Hepatocyte (in vitro differentiated cells): ENCODE results near the gene POGLUT3. TPM values are rescaled to one million over a fixed set of nuclear protein-coding genes. Genes with fewer than 3 reads are reported as not detected.

Source experiments
- DNase-seq: peaks from one replicate; pipeline ENCODE4 v3.0.0-alpha.2; 2016; ENCODE audit warnings: low spot score
- H2AFZ ChIP-seq: fragments of 200-600 bp; sonication (generic); 2 replicates; pipeline ENCODE4 v1.6.0; 2016; ENCODE audit warnings: antibody characterized with exemption, mild to moderate bottlenecking
- H3K27ac ChIP-seq: fragments of 200-600 bp; sonication (generic); 2 replicates; pipeline ENCODE4 v1.5.1; 2016; ENCODE audit warnings: mild to moderate bottlenecking
- H3K27me3 ChIP-seq: fragments of 200-600 bp; sonication (generic); 2 replicates; pipeline ENCODE4 v1.6.1; 2016
- H3K36me3 ChIP-seq: fragments of 200-600 bp; sonication (generic); replicated peaks from 2 replicates; pipeline ENCODE4 v1.5.1; 2016; ENCODE audit warnings: low read depth; ENCODE audit not compliant: insufficient read depth
- H3K4me1 ChIP-seq: fragments of 200-600 bp; sonication (generic); 2 replicates; pipeline ENCODE4 v1.5.1; 2016; ENCODE audit warnings: mild to moderate bottlenecking, moderate library complexity; ENCODE audit not compliant: insufficient read depth
- H3K4me2 ChIP-seq: fragments of 200-600 bp; sonication (generic); 2 replicates; pipeline ENCODE4 v1.6.0; 2016
- H3K4me3 ChIP-seq: fragments of 200-600 bp; sonication (generic); 2 replicates; pipeline ENCODE4 v1.5.1; 2016; ENCODE audit warnings: mild to moderate bottlenecking
- H3K79me2 ChIP-seq: fragments of 200-600 bp; sonication (generic); 2 replicates; pipeline ENCODE4 v1.6.0; 2017; ENCODE audit warnings: mild to moderate bottlenecking
- H3K9me2 ChIP-seq: fragments of 200-600 bp; sonication (generic); replicated peaks from 2 replicates; pipeline ENCODE4 v1.6.0; 2017; ENCODE audit warnings: mild to moderate bottlenecking; ENCODE audit not compliant: insufficient read depth
- H3K9me3 ChIP-seq: fragments of 200-600 bp; sonication (generic); 2 replicates; pipeline ENCODE4 v1.5.1; 2016; ENCODE audit warnings: low read depth, mild to moderate bottlenecking
- H4K20me1 ChIP-seq: fragments of 200-600 bp; sonication (generic); 2 replicates; pipeline ENCODE4 v1.6.0; 2016; ENCODE audit warnings: mild to moderate bottlenecking; ENCODE audit not compliant: insufficient read depth, poor library complexity, severe bottlenecking
- EZH2 ChIP-seq: fragments of 200-600 bp; sonication (generic); IDR thresholded peaks from 2 replicates; pipeline ENCODE4 v1.6.1; 2016; ENCODE audit warnings: antibody characterized with exemption, mild to moderate bottlenecking, borderline replicate concordance
- EZH2phosphoT487 ChIP-seq: fragments of 200-600 bp; sonication (generic); IDR thresholded peaks from one replicate; pipeline ENCODE4 v1.6.1; 2018; ENCODE audit warnings: antibody characterized with exemption, mild to moderate bottlenecking, low read depth, moderate library complexity; ENCODE audit not compliant: unreplicated experiment, severe bottlenecking
- WGBS: methylation state at CpG from one replicate; pipeline ENCODE4 v1.1.6; 2016; ENCODE audit warnings: low lambda C conversion rate; ENCODE audit errors: missing lambda C conversion rate; 5-methylcytosine and 5-hydroxymethylcytosine counted together
- polyA plus RNA-seq: library from polyadenylated mRNA; unstranded; fragments of >200 nt; fragmentation: Nextera tagmentation; extraction: Ambion mirVana; gene quantifications from 2 replicates; pipeline ENCODE4 v1.2.1, GENCODE V29; 2016
- total RNA-seq: library from RNA; depleted of rRNA; stranded (reverse); fragments of >200 nt; gene quantifications from 2 replicates; pipeline ENCODE4 v1.2.3, GENCODE V29; 2014
- TF ChIP-seq, protein P1 (sequence below): fragments of 200-600 bp; sonication (generic); IDR thresholded peaks from 2 replicates; pipeline ENCODE4 v1.5.1; 2016; ENCODE audit warnings: antibody characterized with exemption, mild to moderate bottlenecking; ENCODE audit not compliant: poor library complexity

POGLUT3 gene
- total and polyA plus RNA-seq, 2 experiments from 2014 or later: 20.4 to 30.6 TPM

DNA sequence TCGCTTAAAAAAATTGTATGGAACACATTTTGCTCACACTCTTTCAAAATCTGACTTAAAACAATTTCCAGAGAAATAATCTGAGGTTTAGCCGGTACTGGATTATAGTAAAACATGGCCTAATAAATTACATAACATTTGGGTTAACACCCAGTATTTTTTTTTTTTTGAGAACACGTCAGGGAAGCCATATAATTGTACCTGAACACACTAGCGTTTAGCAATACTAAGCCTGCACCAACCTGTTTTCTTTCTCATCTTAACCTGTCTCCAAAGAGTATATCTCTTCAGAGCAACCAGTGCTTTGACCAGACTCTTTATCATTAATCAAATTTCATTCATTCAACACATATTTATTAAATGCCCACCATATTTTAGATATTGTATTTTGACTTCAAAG, 2.0 kb upstream of the POGLUT3 start:
- no peaks in the 10 kb centered on the region for H3K27me3 ChIP-seq
- no peak for DNase-seq
- TF ChIP-seq, protein P1, sequence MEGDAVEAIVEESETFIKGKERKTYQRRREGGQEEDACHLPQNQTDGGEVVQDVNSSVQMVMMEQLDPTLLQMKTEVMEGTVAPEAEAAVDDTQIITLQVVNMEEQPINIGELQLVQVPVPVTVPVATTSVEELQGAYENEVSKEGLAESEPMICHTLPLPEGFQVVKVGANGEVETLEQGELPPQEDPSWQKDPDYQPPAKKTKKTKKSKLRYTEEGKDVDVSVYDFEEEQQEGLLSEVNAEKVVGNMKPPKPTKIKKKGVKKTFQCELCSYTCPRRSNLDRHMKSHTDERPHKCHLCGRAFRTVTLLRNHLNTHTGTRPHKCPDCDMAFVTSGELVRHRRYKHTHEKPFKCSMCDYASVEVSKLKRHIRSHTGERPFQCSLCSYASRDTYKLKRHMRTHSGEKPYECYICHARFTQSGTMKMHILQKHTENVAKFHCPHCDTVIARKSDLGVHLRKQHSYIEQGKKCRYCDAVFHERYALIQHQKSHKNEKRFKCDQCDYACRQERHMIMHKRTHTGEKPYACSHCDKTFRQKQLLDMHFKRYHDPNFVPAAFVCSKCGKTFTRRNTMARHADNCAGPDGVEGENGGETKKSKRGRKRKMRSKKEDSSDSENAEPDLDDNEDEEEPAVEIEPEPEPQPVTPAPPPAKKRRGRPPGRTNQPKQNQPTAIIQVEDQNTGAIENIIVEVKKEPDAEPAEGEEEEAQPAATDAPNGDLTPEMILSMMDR: no peak
- TF ChIP-seq EZH2 (no peak), EZH2phosphoT487 (no peak)
- H3K36me3 ChIP-seq: no peaks in the 10 kb centered on the region
- H3K9me3 ChIP-seq: no peaks in the 10 kb centered on the region
- no peak overlapping the region for H3K4me3 ChIP-seq
- H3K9me2 ChIP-seq: no peaks in the 10 kb centered on the region
- no peak overlapping the region for H2AFZ ChIP-seq
- no peak overlapping the region for H3K27ac ChIP-seq
- H3K4me2 ChIP-seq: no peak overlapping the region
- H3K4me1 ChIP-seq: peaks cover 14% of the 10 kb centered on the region
- peaks cover 9% of the 10 kb centered on the region for H3K79me2 ChIP-seq
- 83% methylated on average over 4 of the region's 4 CpGs for WGBS
- H4K20me1 ChIP-seq: no peaks in the 10 kb centered on the region

DNA sequence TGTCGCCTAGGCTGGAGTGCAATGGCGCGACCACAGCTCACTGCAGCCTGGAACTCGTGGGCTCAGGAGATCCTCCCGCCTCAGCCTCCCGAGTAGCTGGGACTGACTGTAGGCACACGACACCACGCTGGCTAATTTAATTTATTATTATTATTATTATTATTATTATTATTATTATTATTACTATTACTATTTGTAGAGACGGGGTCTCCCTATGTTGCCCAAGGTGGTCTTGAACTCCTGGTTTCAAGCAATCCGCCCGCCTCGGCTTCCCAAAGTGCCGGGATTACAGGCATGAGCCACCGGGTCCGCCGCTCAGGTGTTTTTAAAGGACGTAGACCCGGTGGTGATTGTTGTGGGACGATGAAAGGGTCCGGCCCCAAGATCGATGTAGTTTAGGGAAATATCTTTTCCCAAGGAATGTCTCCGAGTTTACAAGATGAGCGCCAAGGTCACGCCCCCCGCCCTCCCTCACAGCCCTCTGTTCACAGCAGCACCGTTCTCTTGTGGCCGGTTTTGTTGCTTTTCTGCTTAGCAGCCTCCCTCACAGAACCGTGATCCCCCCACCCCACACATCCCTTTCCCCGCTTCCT, 728 bp upstream of the POGLUT3 start:
- H3K9me2 ChIP-seq: no peaks in the 10 kb centered on the region
- no peaks in the 10 kb centered on the region for H3K9me3 ChIP-seq
- H3K27me3 ChIP-seq: no peaks in the 10 kb centered on the region
- peak overlapping the region; percentile 90 for H3K27ac ChIP-seq
- H3K4me1 ChIP-seq: peaks cover 14% of the 10 kb centered on the region
- H4K20me1 ChIP-seq: no peaks in the 10 kb centered on the region
- DNase-seq: no peak
- H3K79me2 ChIP-seq: peaks cover 14% of the 10 kb centered on the region
- peak overlapping the region; percentile 77 for H3K4me2 ChIP-seq
- H3K4me3 ChIP-seq: peak overlapping the region; percentile 25
- TF ChIP-seq EZH2 (no peak), EZH2phosphoT487 (no peak)
- TF ChIP-seq, protein P1: no peak
- H2AFZ ChIP-seq: peak overlapping the region; percentile 71
- WGBS: 84% methylated on average over 26 of the region's 29 CpGs
- H3K36me3 ChIP-seq: no peaks in the 10 kb centered on the region

DNA sequence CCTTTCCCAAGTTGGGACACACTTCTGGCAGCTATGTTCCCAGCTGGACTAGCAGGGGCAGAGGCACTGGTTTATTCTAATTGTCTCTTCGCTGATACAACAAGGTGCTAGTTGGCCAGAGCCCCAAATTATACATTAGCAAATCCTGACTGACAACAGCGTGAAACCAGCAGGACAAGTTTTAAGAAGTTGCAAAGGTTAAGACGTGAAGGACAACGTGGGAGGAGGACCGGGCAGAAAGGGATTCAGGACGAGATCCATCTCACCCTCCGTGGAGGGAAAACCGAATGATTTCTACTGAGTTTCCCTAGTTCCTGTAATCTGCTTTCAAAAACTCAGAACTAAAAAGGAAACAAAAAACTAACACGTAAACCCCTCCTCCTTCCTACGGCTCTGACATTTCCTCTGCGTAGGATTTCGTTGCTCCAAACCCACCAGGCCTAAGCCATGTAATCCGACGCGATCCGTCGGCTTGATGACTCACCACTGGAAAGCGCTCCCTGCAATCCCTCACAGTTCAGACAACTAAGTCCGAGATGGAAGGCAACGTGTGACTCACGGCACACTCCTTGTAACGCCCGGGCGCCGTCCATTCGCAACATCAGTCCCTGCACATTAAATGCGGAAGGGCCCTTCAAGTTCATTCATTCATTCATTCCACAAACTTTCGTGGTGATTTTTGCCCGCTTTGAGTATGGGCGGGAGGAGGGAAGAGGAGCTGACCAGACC, 703 bp downstream of the POGLUT3 start:
- Histone ChIP-seq H3K9me2 (no peaks in the 10 kb centered on the region), H3K79me2 (peaks cover 17% of the 10 kb centered on the region), H3K36me3 (no peaks in the 10 kb centered on the region), H4K20me1 (no peaks in the 10 kb centered on the region), H2AFZ (peak overlapping the region; percentile 71), H3K4me1 (peaks cover 14% of the 10 kb centered on the region), H3K4me3 (peak overlapping the region; percentile 25), H3K4me2 (peak overlapping the region; percentile 77), H3K27ac (peak overlapping the region; percentile 90), H3K9me3 (no peaks in the 10 kb centered on the region), H3K27me3 (no peaks in the 10 kb centered on the region)
- peak; percentile 96 for DNase-seq
- no peak for TF ChIP-seq EZH2phosphoT487
- TF ChIP-seq EZH2: no peak
- TF ChIP-seq, protein P1: no peak
- WGBS: 1% methylated on average over 30 of the region's 30 CpGs
